Tibial nerve (tissue), 4 donors: ENCODE data around the gene XYLT1. TPM values are rescaled to one million over a fixed set of nuclear protein-coding genes. Genes with fewer than 3 reads are reported as not detected.

Experiments
- DNase-seq, 2 donors: peaks; one replicate each; pipeline ENCODE4 v3.0.0-alpha.2; 2019; ENCODE audit warnings: low spot score in 2 of 2
- H3K27ac ChIP-seq, 4 donors: fragments of 200-600 bp; sonication (generic) in 3 of 4; one replicate each; pipeline ENCODE4 v1.5.1; 2017 to 2019; ENCODE audit warnings: mild to moderate bottlenecking in 1 of 4
- H3K27me3 ChIP-seq, 2 donors: fragments of 200-600 bp; sonication (generic) in 1 of 2; one replicate each; pipeline versions ENCODE4 v1.5.1 to v1.6.0; 2017 to 2019
- H3K36me3 ChIP-seq, 3 donors: fragments of 200-600 bp; sonication (generic); one replicate each; pipeline ENCODE4 v1.5.1; 2018 to 2019
- H3K4me1 ChIP-seq, 4 donors: fragments of 200-600 bp; sonication (generic) in 3 of 4; one replicate each; pipeline ENCODE4 v1.5.1; 2017 to 2019
- H3K4me3 ChIP-seq, 4 donors: fragments of 200-600 bp; sonication (generic) in 3 of 4; one replicate each; pipeline ENCODE4 v1.5.1; 2017 to 2019; ENCODE audit warnings: mild to moderate bottlenecking in 1 of 4, moderate library complexity in 1 of 4
- H3K9me3 ChIP-seq, 4 donors: fragments of 200-600 bp; sonication (generic) in 3 of 4; one replicate each; pipeline ENCODE4 v1.5.1; 2017 to 2019
- CTCF ChIP-seq, 5 experiments: fragments of 200-600 bp in 3 of 5; fragments of 450-650 bp in 2 of 5; sonication (generic) in 3 of 5; IDR thresholded peaks; one replicate each; pipeline ENCODE4 v1.5.1; 2016 to 2019; ENCODE audit warnings: antibody characterized with exemption in 5 of 5, mild to moderate bottlenecking in 3 of 5, moderate library complexity in 2 of 5
- EP300 ChIP-seq, 2 donors: sonication (generic); formaldehyde crosslinking; IDR thresholded peaks; one replicate each; pipeline ENCODE4 v1.6.1; 2017; ENCODE audit warnings: antibody characterized with exemption in 2 of 2, mild to moderate bottlenecking in 1 of 2
- POLR2A ChIP-seq, 2 donors: fragments of 450-650 bp; IDR thresholded peaks; one replicate each; pipeline ENCODE4 v1.6.1; 2017; ENCODE audit warnings: antibody characterized with exemption in 2 of 2, mild to moderate bottlenecking in 2 of 2, moderate library complexity in 2 of 2
- WGBS, 2 donors: methylation state at CpG; one replicate each; pipeline ENCODE4 v1.1.5; 2018; 5-methylcytosine and 5-hydroxymethylcytosine counted together
- total RNA-seq, 4 donors: library from RNA; depleted of rRNA; stranded (reverse); fragments of >200 nt; gene quantifications; one replicate each; pipeline ENCODE4 v1.1.0, GENCODE V29; 2016

XYLT1 gene
- total RNA-seq, 4 donors from 2014 or later: 13.8 to 23.1 (median 14.8) TPM

DNA sequence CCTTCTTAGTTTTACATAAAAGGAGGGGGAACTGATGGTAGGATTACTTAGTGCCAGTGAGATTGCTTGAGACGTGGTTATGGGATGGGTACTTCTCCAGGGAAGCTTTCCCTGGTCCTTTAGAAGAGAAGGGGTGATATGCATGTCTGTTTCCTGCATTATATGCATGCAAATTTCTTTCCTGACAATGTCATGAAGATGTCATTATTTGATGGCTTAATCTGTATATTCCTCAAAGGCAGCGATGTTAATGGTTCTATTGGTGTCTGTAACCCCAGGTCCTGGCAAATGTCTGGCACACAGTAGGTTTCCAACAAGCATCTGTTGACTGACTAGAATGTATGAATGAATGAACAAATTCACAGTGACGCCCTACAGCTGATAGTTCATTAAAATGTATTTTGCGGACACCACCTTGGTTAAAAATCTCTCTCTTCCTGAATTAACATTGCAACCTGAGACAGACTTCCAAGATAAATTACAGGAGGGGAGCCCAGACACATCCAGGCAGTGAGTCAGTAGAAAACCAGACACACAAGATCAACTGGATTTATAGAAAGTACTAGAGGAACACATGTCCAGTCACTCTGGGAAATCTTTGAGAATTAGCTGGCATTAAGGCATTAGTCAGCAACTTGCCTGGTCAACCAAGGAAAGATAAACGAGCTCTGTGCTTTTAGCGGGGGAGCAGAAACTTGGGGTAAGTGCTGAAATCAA, 293.4 kb downstream of the XYLT1 start:
- H3K4me1 ChIP-seq: peaks cover 0 to 3% (median 0%) of the 10 kb centered on the region in 4 donors
- whole genome bisulfite sequencing, 2 donors: 70 to 83% methylated on average over 6 of the region's 6 CpGs

GRCh38 chr16:17176199-17176598, 294.6 kb downstream of the XYLT1 start:
- no peaks in the 10 kb centered on the region for H3K9me3 ChIP-seq
- 91 to 92% methylated on average over 6 of the region's 6 CpGs for WGBS, 2 donors
- DNase-seq: no peak
- H3K4me3 ChIP-seq: no peak overlapping the region
- TF ChIP-seq POLR2A (IDR thresholded peaks at IDR 0.05) (no peak), CTCF (IDR thresholded peaks at IDR 0.05) (no peak), EP300 (IDR thresholded peaks at IDR 0.05) (no peak)
- no peaks in the 10 kb centered on the region for H3K27me3 ChIP-seq
- H3K4me1 ChIP-seq: peaks cover 0 to 8% (median under 1%) of the 10 kb centered on the region in 4 donors
- H3K36me3 ChIP-seq: no peaks in the 10 kb centered on the region
- H3K27ac ChIP-seq: no peak overlapping the region

More for the DNA sequence above, 293.4 kb downstream of the XYLT1 start:
- Histone ChIP-seq H3K27ac (no peak overlapping the region), H3K27me3 (no peaks in the 10 kb centered on the region), H3K9me3 (no peaks in the 10 kb centered on the region), H3K4me3 (no peak overlapping the region), H3K36me3 (peaks cover 0 to 4% (median 0%) of the 10 kb centered on the region in 3 donors)
- TF ChIP-seq CTCF (IDR thresholded peaks at IDR 0.05) (no peak), EP300 (IDR thresholded peaks at IDR 0.05) (no peak), POLR2A (IDR thresholded peaks at IDR 0.05) (no peak)
- DNase-seq: no peak

- H3K27ac ChIP-seq: no peak overlapping the region
- TF ChIP-seq EP300 (IDR thresholded peaks at IDR 0.05): peak; percentile 51 to 87
- no peak for TF ChIP-seq CTCF (IDR thresholded peaks at IDR 0.05)
- no peaks in the 10 kb centered on the region for H3K27me3 ChIP-seq
- H3K4me3 ChIP-seq: no peak overlapping the region
- WGBS, 2 donors: 79 to 80% methylated on average over 6 of the region's 6 CpGs
- H3K36me3 ChIP-seq: no peaks in the 10 kb centered on the region
- H3K4me1 ChIP-seq: peaks cover 0 to 8% (median 3%) of the 10 kb centered on the region in 4 donors
- no peaks in the 10 kb centered on the region for H3K9me3 ChIP-seq
- peak; percentile 18 to 73 for DNase-seq
These were observed 297.5 kb downstream of the XYLT1 start for GRCh38 chr16:17173281-17173680.

GRCh38 chr16:17171250-17172143, 299.3 kb downstream of the XYLT1 start:
- TF ChIP-seq EP300 (IDR thresholded peaks at IDR 0.05) (peak in 1 of 2 donors; percentile 41), POLR2A (IDR thresholded peaks at IDR 0.05) (no peak)

DNA sequence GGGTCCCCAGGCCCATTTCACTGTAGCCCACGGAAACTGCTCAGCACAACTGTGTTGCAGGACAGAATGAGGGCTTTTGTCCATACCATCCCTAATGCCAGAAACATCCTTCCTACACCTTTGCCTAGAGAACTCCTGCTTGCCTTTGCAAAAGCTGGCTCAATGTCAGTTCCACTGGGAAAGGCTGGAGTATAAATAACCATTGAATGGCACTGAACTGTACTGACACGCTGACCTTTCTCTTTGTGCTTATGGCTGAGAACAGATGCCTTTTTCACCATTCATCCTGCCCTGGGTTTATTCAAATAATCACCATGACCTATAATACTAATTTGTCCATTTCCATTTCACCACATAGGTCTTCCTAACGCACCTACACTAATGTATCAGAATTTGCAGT, 300.3 kb downstream of the XYLT1 start:
- Histone ChIP-seq H3K9me3 (no peaks in the 10 kb centered on the region), H3K36me3 (peaks cover 0 to 5% (median 0%) of the 10 kb centered on the region in 3 donors), H3K27ac (no peak overlapping the region), H3K27me3 (no peaks in the 10 kb centered on the region), H3K4me1 (peaks cover 0 to 8% (median 3%) of the 10 kb centered on the region in 4 donors), H3K4me3 (no peak overlapping the region)
- no peak for DNase-seq
- TF ChIP-seq POLR2A (IDR thresholded peaks at IDR 0.05) (no peak), EP300 (IDR thresholded peaks at IDR 0.05) (no peak), CTCF (IDR thresholded peaks at IDR 0.05) (no peak)
- 66 to 69% methylated on average over 3 of the region's 3 CpGs for WGBS, 2 donors

More at GRCh38 chr16:17171250-17172143, 299.3 kb downstream of the XYLT1 start:
- DNase-seq: no peak
- Histone ChIP-seq H3K36me3 (no peaks in the 10 kb centered on the region), H3K27me3 (no peaks in the 10 kb centered on the region), H3K4me3 (no peak overlapping the region), H3K27ac (peak overlapping the region in 1 of 4 donors; percentile 5), H3K9me3 (no peaks in the 10 kb centered on the region), H3K4me1 (peaks cover 0 to 8% (median 3%) of the 10 kb centered on the region in 4 donors)
- 63% methylated on average over 8 of the region's 8 CpGs for WGBS, 2 donors
